Measurements from ENCODE around the gene BTNL3.
"Not testable (repeated sequence)": the region's sequence is repeated elsewhere in the genome, so short reads cannot be mapped to it uniquely, and the experiment has no call there.

BTNL3 gene

GRCh38 chr5:181014654-181015053 lies 26.0 kb downstream of the BTNL3 start:
- intact Hi-C loops (cut with DNase I); DNase-seq: not testable (repeated sequence)

- DNase-seq; intact Hi-C loops (cut with DNase I): not testable (repeated sequence)
These were observed 28.8 kb downstream of the BTNL3 start for GRCh38 chr5:181017448-181017847.

- no peak for DNase-seq
- intact Hi-C loops (cut with DNase I), result no loop called here
These were observed 32.0 kb downstream of the BTNL3 start for GRCh38 chr5:181020688-181021087.

GRCh38 chr5:181024245-181025064 lies 35.8 kb downstream of the BTNL3 start:
- intact Hi-C loops (cut with DNase I), result no loop called here
- no peak for DNase-seq

- intact Hi-C loops (cut with DNase I), result no loop called here
- DNase-seq, result peak in 2 of 42 donors; percentile 9 to 27
These were observed 38.9 kb downstream of the BTNL3 start for GRCh38 chr5:181027452-181028031.

GRCh38 chr5:181028032-181028819 lies 39.6 kb downstream of the BTNL3 start:
- peak in 2 of 42 donors; percentile 15 to 28 for DNase-seq
- intact Hi-C loops (cut with DNase I), result no loop called here

GRCh38 chr5:181031716-181032115 lies 43.1 kb downstream of the BTNL3 start:
- DNase-seq, result no peak
- intact Hi-C loops (cut with DNase I), result no loop called here

- peak in 1 of 42 donors; percentile 16 for DNase-seq
- intact Hi-C loops (cut with DNase I), result no loop called here
These were observed 47.6 kb downstream of the BTNL3 start for GRCh38 chr5:181035991-181036815.

GRCh38 chr5:181036816-181037364 lies 48.2 kb downstream of the BTNL3 start:
- no peak for DNase-seq

GRCh38 chr5:181037365-181037861 lies 48.8 kb downstream of the BTNL3 start:
- intact Hi-C loops (cut with DNase I), result no loop called here
- no peak for DNase-seq

More at GRCh38 chr5:181036816-181037364, 48.2 kb downstream of the BTNL3 start:
- intact Hi-C loops (cut with DNase I), result no loop called here

GRCh38 chr5:181039471-181039870 lies 50.8 kb downstream of the BTNL3 start:
- intact Hi-C loops (cut with DNase I), result no loop called here
- no peak for DNase-seq

GRCh38 chr5:181039931-181040630 lies 51.4 kb downstream of the BTNL3 start, which contains the start of gene BTNL9:
TSS of gene BTNL9 (plus strand) at chr5:181040266. CDS start at chr5:181045490, 5,224 bp downstream.
- intact Hi-C loops (cut with DNase I), result no loop called here
- DNase-seq, result no peak

- intact Hi-C loops (cut with DNase I), result no loop called here
- DNase-seq, result no peak
These were observed 51.9 kb downstream of the BTNL3 start for GRCh38 chr5:181040631-181040945.

GRCh38 chr5:181041043-181041442 lies 52.4 kb downstream of the BTNL3 start:
- intact Hi-C loops (cut with DNase I), result no loop called here
- no peak for DNase-seq

- no peak for DNase-seq
- intact Hi-C loops (cut with DNase I), result no loop called here
These were observed 53.5 kb downstream of the BTNL3 start for GRCh38 chr5:181042036-181042713.

- intact Hi-C loops (cut with DNase I), result no loop called here
- no peak for DNase-seq
These were observed 54.1 kb downstream of the BTNL3 start for GRCh38 chr5:181042722-181043121.

- DNase-seq, result no peak
These were observed 54.8 kb downstream of the BTNL3 start for GRCh38 chr5:181043285-181044092.

More at GRCh38 chr5:181043285-181044092, 54.8 kb downstream of the BTNL3 start:
- intact Hi-C loops (cut with DNase I), result no loop called here
